NB4 (cell line): ENCODE measurements around the gene KPNA4.

Source experiments
- MYC ChIP-seq: IDR thresholded peaks from 2 replicates; pipeline ENCODE4 v1.6.1; 2011; ENCODE audit warnings: low read depth, low read length
- POLR2A ChIP-seq: IDR thresholded peaks from 2 replicates; pipeline ENCODE4 v1.6.1; 2011; ENCODE audit warnings: mild to moderate bottlenecking; ENCODE audit not compliant: insufficient read length; ENCODE audit errors: extremely low read depth
- TF ChIP-seq, protein P1 (sequence below): IDR thresholded peaks from one replicate; pipeline ENCODE4 v1.5.1; 2012; ENCODE audit warnings: low read depth, low read length
- TF ChIP-seq, protein P2 (sequence below): IDR thresholded peaks from 2 replicates; pipeline ENCODE4 v1.6.1; 2011; ENCODE audit warnings: low read depth, low read length

DNA sequence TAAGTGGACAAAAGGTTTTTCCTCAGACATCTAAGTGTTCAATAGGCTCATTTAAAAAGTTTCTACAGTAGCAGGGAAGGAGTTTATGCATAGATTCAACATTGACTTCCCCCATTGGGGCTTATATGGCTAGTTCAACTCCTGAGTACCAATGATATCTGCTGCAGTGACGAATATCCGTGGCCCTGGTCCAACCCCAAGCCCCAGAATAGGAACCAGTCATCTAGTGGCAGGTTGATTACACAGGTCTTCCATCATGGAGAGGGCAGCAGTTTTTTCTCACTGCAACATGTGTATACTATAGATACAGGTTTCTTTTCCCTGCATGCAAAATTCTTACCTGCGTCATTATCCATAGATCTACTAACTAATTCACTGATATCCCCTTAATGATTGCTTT, 45.8 kb upstream of the KPNA4 start:
- TF ChIP-seq, protein P1, sequence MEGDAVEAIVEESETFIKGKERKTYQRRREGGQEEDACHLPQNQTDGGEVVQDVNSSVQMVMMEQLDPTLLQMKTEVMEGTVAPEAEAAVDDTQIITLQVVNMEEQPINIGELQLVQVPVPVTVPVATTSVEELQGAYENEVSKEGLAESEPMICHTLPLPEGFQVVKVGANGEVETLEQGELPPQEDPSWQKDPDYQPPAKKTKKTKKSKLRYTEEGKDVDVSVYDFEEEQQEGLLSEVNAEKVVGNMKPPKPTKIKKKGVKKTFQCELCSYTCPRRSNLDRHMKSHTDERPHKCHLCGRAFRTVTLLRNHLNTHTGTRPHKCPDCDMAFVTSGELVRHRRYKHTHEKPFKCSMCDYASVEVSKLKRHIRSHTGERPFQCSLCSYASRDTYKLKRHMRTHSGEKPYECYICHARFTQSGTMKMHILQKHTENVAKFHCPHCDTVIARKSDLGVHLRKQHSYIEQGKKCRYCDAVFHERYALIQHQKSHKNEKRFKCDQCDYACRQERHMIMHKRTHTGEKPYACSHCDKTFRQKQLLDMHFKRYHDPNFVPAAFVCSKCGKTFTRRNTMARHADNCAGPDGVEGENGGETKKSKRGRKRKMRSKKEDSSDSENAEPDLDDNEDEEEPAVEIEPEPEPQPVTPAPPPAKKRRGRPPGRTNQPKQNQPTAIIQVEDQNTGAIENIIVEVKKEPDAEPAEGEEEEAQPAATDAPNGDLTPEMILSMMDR: no peak
- TF ChIP-seq POLR2A (no peak), MYC (no peak)
- TF ChIP-seq, protein P2, sequence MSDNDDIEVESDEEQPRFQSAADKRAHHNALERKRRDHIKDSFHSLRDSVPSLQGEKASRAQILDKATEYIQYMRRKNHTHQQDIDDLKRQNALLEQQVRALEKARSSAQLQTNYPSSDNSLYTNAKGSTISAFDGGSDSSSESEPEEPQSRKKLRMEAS: no peak
